MM.1S (cell line): ENCODE measurements around the gene KCND2.
"Not testable (repeated sequence)": the region's sequence is repeated elsewhere in the genome, so short reads cannot be mapped to it uniquely, and the experiment has no call there.

Source experiments
- CTCF ChIP-seq: fragments of 300-600 bp; sonication (generic); IDR thresholded peaks from 2 replicates; pipeline ENCODE4 v1.5.1; 2016; ENCODE audit warnings: antibody characterized with exemption, low read length, mixed read lengths
- EZH2 ChIP-seq: fragments of 300-600 bp; sonication (generic); optimal IDR thresholded peaks from 2 replicates; pipeline ENCODE3; 2017; ENCODE audit warnings: low read depth, mild to moderate bottlenecking, antibody characterized with exemption, low read length, mixed read lengths
- EZH2phosphoT487 ChIP-seq: fragments of 300-600 bp; sonication (generic); IDR thresholded peaks from 2 replicates; pipeline ENCODE4 v1.6.1; 2018; ENCODE audit warnings: antibody characterized with exemption, low read length

- not testable (repeated sequence) for TF ChIP-seq CTCF, EZH2, EZH2phosphoT487
These were observed 507.5 kb downstream of the KCND2 start for GRCh38 chr7:120780451-120780850.
